ENCODE measurements around the gene KIF14.

DNA sequence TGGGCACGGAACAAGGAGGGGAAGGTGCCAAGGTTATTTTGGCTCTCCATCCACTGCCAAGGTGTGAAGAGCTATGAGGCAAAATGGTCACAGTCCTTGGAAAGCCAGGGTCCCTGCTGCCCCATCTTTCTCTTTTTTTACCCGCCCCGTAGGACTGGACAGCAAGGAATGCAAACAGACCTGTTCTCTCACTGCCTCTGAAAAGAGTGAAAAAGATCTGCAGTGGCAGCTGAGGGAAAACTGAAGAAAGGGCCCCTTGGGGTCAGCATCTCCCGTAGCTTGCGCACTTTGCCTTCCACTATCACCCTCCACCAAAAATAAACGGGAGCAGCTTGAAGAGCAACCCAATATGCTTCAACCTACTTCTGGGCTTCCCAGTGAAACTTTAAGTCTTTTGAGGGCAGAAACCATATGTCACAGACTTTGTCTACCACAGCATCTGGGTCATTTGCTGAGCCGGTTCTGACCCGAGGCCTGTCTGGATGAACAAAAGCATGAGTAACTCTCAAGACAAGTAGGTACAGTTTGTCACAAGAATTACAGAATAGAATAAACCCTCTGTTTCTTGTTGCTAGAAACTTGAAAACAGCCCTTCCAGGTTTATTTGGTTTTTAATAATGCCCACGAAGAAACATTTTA lies 9.4 kb upstream of the KIF14 start:
- TF ChIP-seq, protein P1, sequence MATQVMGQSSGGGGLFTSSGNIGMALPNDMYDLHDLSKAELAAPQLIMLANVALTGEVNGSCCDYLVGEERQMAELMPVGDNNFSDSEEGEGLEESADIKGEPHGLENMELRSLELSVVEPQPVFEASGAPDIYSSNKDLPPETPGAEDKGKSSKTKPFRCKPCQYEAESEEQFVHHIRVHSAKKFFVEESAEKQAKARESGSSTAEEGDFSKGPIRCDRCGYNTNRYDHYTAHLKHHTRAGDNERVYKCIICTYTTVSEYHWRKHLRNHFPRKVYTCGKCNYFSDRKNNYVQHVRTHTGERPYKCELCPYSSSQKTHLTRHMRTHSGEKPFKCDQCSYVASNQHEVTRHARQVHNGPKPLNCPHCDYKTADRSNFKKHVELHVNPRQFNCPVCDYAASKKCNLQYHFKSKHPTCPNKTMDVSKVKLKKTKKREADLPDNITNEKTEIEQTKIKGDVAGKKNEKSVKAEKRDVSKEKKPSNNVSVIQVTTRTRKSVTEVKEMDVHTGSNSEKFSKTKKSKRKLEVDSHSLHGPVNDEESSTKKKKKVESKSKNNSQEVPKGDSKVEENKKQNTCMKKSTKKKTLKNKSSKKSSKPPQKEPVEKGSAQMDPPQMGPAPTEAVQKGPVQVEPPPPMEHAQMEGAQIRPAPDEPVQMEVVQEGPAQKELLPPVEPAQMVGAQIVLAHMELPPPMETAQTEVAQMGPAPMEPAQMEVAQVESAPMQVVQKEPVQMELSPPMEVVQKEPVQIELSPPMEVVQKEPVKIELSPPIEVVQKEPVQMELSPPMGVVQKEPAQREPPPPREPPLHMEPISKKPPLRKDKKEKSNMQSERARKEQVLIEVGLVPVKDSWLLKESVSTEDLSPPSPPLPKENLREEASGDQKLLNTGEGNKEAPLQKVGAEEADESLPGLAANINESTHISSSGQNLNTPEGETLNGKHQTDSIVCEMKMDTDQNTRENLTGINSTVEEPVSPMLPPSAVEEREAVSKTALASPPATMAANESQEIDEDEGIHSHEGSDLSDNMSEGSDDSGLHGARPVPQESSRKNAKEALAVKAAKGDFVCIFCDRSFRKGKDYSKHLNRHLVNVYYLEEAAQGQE (IDR thresholded peaks at IDR 0.05; ENCODE audit: low read depth) = no peak
- no peak for TF ChIP-seq EP300 (IDR thresholded peaks at IDR 0.05; ENCODE audit: borderline replicate concordance)
- no peak for TF ChIP-seq TAF1 (IDR thresholded peaks at IDR 0.05; ENCODE audit: low read depth)
- 0 out of 2 replicates have a peak, but pooled peaks have one; percentile 25 for TF ChIP-seq TEAD4 (IDR thresholded peaks at IDR 0.05)
- TF ChIP-seq, protein P2, sequence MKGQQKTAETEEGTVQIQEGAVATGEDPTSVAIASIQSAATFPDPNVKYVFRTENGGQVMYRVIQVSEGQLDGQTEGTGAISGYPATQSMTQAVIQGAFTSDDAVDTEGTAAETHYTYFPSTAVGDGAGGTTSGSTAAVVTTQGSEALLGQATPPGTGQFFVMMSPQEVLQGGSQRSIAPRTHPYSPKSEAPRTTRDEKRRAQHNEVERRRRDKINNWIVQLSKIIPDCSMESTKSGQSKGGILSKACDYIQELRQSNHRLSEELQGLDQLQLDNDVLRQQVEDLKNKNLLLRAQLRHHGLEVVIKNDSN (IDR thresholded peaks at IDR 0.05) = no peak
- TF ChIP-seq, protein P3, sequence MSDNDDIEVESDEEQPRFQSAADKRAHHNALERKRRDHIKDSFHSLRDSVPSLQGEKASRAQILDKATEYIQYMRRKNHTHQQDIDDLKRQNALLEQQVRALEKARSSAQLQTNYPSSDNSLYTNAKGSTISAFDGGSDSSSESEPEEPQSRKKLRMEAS (IDR thresholded peaks at IDR 0.05) = no peak
- no peak for TF ChIP-seq NFIC (IDR thresholded peaks at IDR 0.05)

All from Ishikawa (cell line).